PC-3 (cell line): ENCODE results near the gene DIS3L2.

Source experiments
- CTCF ChIP-seq: fragments of 300-600 bp; sonication (generic); conservative IDR thresholded peaks from 2 replicates; pipeline ENCODE4 v1.5.1; 2017; ENCODE audit warnings: antibody characterized with exemption, low read depth, mild to moderate bottlenecking, low read length
- EZH2 ChIP-seq: fragments of 300-600 bp; sonication (generic); IDR thresholded peaks from one replicate; pipeline ENCODE4 v1.6.1; 2017; ENCODE audit warnings: antibody characterized with exemption, mild to moderate bottlenecking, low read length; ENCODE audit not compliant: unreplicated experiment

- TF ChIP-seq EZH2 (no peak), CTCF (no peak)
These were observed 321.1 kb downstream of the DIS3L2 start for GRCh38 chr2:232282508-232283055.
